ENCODE results near the gene NDUFS7.

DNA sequence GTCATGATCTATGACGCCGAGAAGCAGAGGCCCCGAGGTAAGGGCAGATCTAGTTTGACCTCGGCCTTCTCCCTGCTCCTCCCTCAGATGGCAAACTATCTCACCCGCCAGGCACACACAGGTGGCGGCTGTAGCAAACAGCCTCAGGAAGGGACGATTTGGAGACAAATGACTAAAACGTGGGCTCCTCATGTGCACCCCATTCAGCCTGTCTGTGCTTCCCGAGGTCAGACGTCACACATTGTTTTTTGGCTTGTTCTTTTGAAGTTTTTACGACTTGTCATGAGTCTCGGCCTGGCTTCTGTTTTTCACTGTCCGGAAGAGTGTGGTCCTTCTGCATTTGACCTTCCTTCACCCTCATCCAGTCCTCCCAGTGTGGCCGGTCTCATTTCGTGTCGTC lies 38.7 kb downstream of the NDUFS7 start:
- TF ChIP-seq, protein P1, sequence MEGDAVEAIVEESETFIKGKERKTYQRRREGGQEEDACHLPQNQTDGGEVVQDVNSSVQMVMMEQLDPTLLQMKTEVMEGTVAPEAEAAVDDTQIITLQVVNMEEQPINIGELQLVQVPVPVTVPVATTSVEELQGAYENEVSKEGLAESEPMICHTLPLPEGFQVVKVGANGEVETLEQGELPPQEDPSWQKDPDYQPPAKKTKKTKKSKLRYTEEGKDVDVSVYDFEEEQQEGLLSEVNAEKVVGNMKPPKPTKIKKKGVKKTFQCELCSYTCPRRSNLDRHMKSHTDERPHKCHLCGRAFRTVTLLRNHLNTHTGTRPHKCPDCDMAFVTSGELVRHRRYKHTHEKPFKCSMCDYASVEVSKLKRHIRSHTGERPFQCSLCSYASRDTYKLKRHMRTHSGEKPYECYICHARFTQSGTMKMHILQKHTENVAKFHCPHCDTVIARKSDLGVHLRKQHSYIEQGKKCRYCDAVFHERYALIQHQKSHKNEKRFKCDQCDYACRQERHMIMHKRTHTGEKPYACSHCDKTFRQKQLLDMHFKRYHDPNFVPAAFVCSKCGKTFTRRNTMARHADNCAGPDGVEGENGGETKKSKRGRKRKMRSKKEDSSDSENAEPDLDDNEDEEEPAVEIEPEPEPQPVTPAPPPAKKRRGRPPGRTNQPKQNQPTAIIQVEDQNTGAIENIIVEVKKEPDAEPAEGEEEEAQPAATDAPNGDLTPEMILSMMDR (IDR thresholded peaks at IDR 0.05), result no peak
- no peak for TF ChIP-seq EZH2phosphoT487 (IDR thresholded peaks at IDR 0.05)
- TF ChIP-seq EZH2 (IDR thresholded peaks at IDR 0.05), result no peak

Measured in neural progenitor cell (in vitro differentiated cells).